GM19397 (cell line): ENCODE measurements around the gene GAK.

Experiments used
- ATAC-seq: cut with Tn5 transposase; IDR thresholded peaks from one replicate; pipeline ENCODE4 v1.9.1; 2021; ENCODE audit warnings: mild to moderate bottlenecking, moderate library complexity; ENCODE audit not compliant: unreplicated experiment

Gene GAK

GRCh38 chr4:855880-856224, 76.3 kb downstream of the GAK start:
- ATAC-seq = no peak

GRCh38 chr4:854356-854755, 77.8 kb downstream of the GAK start:
- no peak for ATAC-seq

GRCh38 chr4:853416-853781, 78.7 kb downstream of the GAK start:
- ATAC-seq = no peak

- no peak for ATAC-seq
These were observed 80.2 kb downstream of the GAK start for GRCh38 chr4:851701-852430.

DNA sequence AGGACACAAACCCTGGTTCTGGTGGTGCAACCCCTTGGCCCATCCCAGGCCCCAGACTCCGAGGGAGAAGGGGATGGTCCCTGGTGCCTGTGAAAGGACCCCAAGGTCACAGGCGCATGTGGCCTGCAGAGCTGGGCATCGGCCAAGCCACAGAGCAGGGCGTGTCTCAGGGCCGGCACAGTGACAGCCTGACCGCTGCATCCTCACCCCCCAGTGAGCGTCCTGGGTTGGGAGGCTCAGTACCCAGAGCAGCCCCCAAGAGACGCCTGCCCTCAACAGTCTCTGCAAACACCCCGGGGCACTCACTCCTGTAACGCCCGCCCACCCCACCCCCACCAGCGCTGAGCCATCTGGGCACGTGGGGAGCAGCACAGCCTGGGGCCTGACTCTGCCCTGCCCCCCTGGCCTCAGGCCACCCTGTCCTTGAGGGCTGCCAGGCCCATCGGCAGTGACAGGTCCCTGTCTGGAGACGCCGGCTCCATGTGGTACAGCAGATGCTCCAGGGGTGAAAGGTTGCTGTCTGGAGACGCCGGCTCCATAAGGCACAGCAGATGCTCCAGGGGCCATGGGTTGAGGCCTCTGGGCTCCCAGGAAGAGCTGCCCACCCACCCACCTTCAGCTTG, 81.7 kb downstream of the GAK start:
- no peak for ATAC-seq

DNA sequence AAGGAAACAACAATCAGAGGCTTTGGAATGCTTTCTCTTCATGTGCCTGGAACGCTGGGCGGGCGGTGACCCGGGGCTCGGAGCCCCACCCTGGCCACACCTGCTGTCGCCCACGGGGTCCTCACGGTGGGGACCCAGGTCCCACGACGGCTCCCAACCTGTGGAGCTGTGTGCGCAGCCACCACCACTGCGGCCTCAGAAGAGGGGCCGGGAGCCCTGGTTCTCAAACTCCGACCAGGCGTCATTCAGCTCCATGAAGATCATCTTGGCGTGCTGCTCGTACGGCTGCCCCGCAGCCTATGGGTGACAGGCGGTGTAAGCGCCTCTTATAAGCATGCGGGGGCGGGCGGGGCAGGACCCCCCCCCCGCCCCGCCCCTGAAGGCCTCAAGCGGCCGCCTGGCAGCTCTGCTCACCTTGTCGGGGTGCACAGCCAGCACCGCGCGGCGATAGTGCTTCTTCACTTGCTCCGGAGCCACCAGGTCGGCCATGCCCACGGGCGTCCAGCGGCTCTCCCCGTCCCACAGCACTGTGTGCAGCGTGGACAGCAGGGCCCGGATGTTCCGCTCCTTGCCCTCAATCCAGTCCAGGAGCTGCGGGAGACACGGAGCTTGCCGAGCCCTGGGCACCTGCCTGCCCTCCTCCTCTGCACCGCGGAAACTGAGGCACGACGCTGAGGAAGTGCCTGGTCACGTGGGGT, 82.5 kb downstream of the GAK start:
- ATAC-seq = no peak

DNA sequence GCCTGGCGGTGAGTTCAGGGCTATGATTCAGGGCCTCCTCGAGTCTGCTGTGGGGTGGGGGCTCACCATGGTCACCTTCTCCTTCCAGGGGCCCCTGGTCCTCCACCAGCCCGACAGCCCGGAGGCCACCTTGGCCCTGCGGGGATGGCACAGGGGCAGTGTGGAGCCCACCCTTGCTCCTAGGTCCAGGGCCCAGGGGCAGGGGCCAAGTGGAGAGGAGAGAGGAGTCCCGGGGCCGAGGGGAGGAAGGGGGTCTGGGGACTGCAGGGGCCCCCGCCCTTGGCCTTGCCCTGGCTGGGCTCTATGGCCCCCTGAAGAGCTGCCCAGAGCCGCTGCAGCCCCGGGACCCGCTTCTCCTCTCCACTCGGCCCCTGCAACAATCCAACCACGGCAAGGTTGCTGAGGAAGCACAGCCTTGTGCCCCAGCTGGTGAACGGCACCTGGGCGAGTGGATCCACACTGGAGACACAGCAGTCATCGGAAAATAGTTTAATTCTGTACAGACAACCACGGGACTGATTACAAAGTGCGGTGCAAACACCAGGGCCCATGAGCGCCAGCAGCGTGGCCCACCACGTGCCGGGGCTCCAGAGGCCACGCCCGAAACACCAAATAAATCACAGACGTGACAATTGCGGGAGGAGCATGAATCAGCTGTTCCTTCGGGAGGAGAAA, 83.2 kb downstream of the GAK start:
- ATAC-seq = no peak

GRCh38 chr4:848307-848691, 83.8 kb downstream of the GAK start:
- ATAC-seq = no peak

DNA sequence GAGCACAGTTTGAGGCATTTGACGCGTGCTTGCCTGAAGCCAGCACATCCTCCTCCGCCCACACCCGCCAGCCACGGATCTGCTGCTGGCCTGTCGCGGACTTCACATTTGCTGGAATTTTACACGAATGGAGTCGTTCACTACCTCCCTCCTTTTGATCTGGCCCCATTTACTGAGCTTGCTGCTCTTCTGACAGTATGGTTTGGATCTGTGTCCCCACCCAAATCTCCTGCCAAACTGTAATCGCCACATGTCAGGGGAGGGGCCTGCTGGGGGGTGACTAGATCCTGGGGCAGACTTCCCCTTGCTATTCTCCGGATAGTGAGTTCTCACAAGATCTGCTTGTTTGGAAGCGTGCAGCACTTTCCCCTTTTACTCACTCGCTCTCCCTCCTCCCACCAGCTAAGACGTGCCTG, 86.3 kb downstream of the GAK start:
- no peak for ATAC-seq

- ATAC-seq = no peak
These were observed 86.8 kb downstream of the GAK start for GRCh38 chr4:845233-845835.

- no peak for ATAC-seq
These were observed 87.3 kb downstream of the GAK start for GRCh38 chr4:844752-845232.

DNA sequence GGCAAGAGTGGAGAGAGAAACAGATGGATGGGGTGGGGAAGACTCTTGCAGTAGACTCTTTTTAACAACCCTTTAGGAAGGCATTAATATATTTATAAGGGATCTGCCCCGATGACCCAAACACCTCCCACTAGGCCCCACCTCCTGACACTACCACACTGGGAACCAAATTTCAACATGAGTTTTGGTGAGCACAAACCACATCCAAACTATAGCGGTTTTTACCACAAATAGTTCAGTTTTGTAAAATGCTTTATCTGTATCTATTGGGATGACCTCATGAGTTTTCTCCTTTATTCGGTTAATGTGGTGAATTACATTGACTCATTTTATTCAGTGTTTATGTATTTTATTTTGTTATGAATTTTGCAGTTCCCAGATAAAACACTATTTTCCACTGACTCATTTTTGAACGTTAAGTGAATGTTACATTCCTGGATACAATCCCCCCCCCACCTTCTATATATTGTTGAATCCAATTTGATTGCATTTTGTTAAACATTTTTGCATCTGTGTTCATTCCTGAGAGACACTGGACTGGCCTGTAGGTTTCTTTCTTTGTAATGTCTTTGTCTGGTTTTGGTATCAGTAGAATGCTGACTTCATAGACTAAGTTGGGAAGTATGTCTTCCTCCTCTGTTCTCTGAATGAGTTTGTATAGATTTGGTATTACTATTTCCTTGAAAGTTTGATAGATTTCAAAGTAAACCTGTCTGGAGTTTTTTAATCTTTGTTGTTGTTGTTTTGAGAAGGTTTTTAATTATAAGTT, 92.3 kb downstream of the GAK start:
- no peak for ATAC-seq

DNA sequence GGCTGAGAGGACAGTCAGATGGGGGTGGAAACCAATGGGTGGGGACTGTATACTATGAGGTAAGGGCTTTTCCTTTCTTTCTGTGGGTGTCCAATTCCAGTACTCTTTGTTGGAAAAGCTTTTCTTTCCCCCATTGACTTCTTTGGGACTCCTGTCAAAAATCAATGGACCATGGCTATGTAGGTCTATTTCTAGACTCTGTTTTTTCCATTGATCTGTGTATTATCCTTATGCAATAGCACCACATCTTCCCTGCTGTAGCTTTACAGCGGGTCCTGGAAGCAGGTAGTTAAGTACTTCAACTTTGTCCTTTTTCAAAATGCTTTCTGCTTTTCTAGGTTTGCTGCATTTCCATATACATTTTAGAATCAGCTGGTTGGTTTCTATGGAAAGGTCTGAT, 94.3 kb downstream of the GAK start:
- ATAC-seq = no peak

- ATAC-seq = no peak
These were observed 95.3 kb downstream of the GAK start for GRCh38 chr4:836750-837301.

DNA sequence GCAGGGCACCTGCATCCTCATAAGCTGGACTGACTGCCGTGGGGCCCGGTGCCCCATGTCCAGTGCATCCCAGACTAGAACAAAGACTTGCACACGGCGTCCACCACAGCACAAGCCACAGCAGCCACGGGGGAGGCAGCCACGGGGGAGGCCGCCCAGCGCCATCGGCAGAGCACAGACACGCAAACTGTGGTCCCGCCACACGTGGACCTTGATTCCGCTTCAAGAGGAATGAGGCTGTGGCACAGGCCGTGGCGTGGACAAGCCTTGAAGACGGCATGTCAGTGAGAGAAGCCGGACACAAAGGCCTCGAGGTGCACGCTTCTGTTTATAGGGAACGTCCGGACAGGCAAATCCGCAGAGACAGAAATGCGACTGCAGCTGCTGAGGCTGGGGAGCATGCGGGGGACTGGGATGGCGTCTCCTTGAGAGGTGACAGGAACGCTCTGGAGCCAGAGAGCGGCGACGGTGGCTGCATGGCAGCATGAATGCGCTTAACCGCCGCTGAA, 96.1 kb downstream of the GAK start:
- no peak for ATAC-seq

DNA sequence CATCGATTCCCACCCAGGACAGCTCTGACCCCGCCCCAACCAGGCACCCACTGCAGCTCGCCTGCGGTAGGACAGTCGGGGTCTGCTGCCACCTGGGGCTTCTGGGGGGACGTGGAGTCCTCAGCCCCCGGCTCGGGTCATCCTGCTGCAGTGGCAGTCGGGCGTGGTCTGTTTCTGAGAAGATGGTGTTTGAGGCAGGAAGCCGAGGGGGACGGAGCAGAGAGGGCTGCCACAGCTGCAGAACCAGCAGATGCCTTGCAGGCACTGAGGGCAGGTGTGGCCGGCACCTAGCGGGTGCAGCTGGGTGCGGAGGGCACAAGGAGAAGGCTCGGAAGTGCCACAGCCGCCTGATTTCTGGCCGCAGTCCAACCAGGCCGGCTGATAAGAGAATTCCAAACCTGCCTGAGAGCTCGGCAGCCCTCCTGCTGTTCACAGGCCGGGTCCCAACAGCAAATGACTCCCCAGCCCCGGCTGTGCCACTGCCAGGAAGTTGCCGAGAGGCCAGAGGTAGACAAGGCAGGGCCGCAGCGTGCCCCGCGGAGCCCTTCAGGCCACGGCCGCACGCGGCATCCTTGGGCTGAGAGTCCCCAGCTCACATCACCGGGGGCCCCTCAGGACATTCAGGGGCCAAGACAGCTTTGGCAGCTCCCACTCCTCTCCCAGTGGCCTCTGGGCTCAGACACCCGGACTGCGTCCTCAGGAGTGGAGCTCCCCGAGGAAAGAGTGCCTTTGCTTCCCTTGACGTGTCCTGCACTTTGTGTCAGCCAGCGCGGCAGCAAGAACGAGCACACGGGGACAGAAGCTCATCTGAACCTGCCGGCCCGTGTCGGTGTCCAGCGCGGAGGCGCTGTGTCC, 96.7 kb downstream of the GAK start:
- ATAC-seq = no peak

- ATAC-seq = no peak
These were observed 97.6 kb downstream of the GAK start for GRCh38 chr4:834368-835147.

DNA sequence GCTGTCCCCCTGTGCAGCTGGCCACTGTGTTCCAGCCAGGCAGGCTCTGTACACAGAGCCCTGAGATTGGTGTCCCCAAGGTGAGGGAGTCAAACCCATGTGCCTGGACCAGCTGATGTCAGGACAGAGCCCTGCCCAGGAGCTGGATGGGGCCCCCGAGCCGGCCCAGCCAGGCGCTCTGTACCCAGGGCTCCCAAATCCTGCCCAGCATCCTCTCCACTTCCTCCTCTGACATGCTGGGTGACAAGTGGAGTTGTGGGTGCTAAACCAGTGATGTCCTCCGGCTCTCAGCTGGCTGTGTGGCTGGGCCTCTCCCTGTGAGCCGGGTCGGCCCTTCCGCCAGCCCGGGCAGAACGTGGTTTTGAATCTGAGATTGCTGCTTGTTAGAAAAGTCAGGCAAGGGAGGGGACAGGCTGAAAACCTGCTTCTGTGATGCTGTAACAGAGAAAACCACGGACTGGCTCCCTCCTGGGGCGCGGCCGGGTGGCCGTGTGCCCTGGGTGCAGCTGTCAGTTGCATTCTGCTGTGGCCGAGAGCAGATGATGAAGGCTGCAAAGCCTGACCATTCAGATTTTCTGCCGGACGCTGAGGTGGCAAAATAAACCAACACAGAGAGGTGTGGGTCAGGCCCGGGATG, 98.3 kb downstream of the GAK start:
- no peak for ATAC-seq
